ENCODE measurements around the gene FGFRL1.

Gene FGFRL1

DNA sequence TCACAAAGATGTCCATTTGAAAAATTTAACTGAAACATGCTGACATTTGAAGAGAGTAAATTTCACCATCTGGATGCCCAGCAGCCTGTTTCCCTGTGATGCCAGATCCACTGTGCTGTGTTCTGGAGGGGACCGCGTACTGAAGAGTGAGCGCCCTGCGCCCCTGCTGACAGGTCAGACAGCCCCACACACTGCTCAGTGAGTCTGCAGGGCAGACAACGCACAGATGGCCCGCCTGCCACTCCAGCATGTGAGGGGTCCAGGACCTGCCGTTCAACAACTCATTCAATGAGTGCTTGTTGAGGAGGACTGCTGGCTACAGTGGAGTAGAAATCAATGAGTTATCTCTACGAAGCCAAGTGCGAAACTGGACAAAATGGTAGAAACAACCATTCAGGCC lies 49.2 kb downstream of the FGFRL1 start:
- H3F3A ChIP-seq (ENCODE audit: control insufficient read depth, insufficient read depth), result no peaks in the 10 kb centered on the region
- peaks cover 13% of the 10 kb centered on the region; the same call in 1 of the 2 replicates for H3K27me3 ChIP-seq (ENCODE audit: control insufficient read depth, low read length)
- TF ChIP-seq EZH2phosphoT487 (IDR thresholded peaks at IDR 0.05; ENCODE audit: borderline replicate concordance, low read length) (no peak), CTCF (IDR thresholded peaks at IDR 0.05; ENCODE audit: low read depth, low read length, poor library complexity, severe bottlenecking) (no peak)
- no peak overlapping the region for H3K4me2 ChIP-seq (ENCODE audit: low read length)
- no peak overlapping the region for H3K27ac ChIP-seq (ENCODE audit: low read depth, low read length)
- peaks cover 12% of the 10 kb centered on the region for H3K4me1 ChIP-seq (ENCODE audit: control insufficient read depth, low read length)
- no peak overlapping the region for H3K4me3 ChIP-seq (ENCODE audit: low read length)
- H3K36me3 ChIP-seq (ENCODE audit: control insufficient read depth, low read length), result no peaks in the 10 kb centered on the region
- H4K20me1 ChIP-seq (ENCODE audit: control insufficient read depth, insufficient read depth, low read depth, low read length), result no peaks in the 10 kb centered on the region
- H3K9me3 ChIP-seq (ENCODE audit: control insufficient read depth, insufficient read depth, low read length), result no peaks in the 10 kb centered on the region
- no peaks in the 10 kb centered on the region for H3K79me2 ChIP-seq (ENCODE audit: control insufficient read depth, low read length)
- H3K9me2 ChIP-seq (replicated peaks; ENCODE audit: control insufficient read depth, low read length), result no peaks in the 10 kb centered on the region

GRCh38 chr4:1061056-1061700 lies 49.8 kb downstream of the FGFRL1 start:
- H3K4me2 ChIP-seq (ENCODE audit: low read length), result no peak overlapping the region
- peaks cover 13% of the 10 kb centered on the region; the same call in 1 of the 2 replicates for H3K27me3 ChIP-seq (ENCODE audit: control insufficient read depth, low read length)
- H3K9me2 ChIP-seq (replicated peaks; ENCODE audit: control insufficient read depth, low read length), result no peaks in the 10 kb centered on the region
- no peaks in the 10 kb centered on the region for H3K79me2 ChIP-seq (ENCODE audit: control insufficient read depth, low read length)
- no peak overlapping the region for H3K4me3 ChIP-seq (ENCODE audit: low read length)
- H3K27ac ChIP-seq (ENCODE audit: low read depth, low read length), result no peak overlapping the region
- no peaks in the 10 kb centered on the region for H3K9me3 ChIP-seq (ENCODE audit: control insufficient read depth, insufficient read depth, low read length)
- peaks cover 6% of the 10 kb centered on the region for H3K4me1 ChIP-seq (ENCODE audit: control insufficient read depth, low read length)
- TF ChIP-seq EZH2phosphoT487 (IDR thresholded peaks at IDR 0.05; ENCODE audit: borderline replicate concordance, low read length) (no peak), CTCF (IDR thresholded peaks at IDR 0.05; ENCODE audit: low read depth, low read length, poor library complexity, severe bottlenecking) (no peak)
- H3F3A ChIP-seq (ENCODE audit: control insufficient read depth, insufficient read depth), result no peaks in the 10 kb centered on the region
- no peaks in the 10 kb centered on the region for H4K20me1 ChIP-seq (ENCODE audit: control insufficient read depth, insufficient read depth, low read depth, low read length)
- no peaks in the 10 kb centered on the region for H3K36me3 ChIP-seq (ENCODE audit: control insufficient read depth, low read length)

DNA sequence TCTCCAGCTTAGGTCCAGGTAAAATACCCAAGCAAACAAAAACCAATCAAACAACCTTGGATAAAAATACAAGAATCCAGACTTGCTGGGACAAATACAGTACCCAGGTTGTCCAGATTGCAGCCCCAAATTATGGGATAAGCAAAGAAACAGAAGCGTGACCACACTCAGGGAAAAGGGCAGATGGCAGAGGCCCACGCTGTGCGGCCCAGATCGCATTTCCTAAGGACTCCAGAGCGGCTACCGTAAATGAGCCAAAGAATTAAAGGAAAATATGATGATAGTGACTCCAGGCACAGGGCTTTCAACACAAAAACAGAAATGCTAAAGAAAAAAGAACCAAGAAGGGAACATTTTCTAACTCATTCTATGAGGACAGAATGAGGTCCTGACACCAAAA lies 50.3 kb downstream of the FGFRL1 start:
- H4K20me1 ChIP-seq (ENCODE audit: control insufficient read depth, insufficient read depth, low read depth, low read length), result no peaks in the 10 kb centered on the region
- H3K4me1 ChIP-seq (ENCODE audit: control insufficient read depth, low read length), result peaks cover under 1% of the 10 kb centered on the region; the same call in 1 of the 2 replicates
- no peak overlapping the region for H3K4me2 ChIP-seq (ENCODE audit: low read length)
- H3K27me3 ChIP-seq (ENCODE audit: control insufficient read depth, low read length), result peaks cover 13% of the 10 kb centered on the region; the same call in 1 of the 2 replicates
- no peaks in the 10 kb centered on the region for H3K36me3 ChIP-seq (ENCODE audit: control insufficient read depth, low read length)
- no peaks in the 10 kb centered on the region for H3K9me2 ChIP-seq (replicated peaks; ENCODE audit: control insufficient read depth, low read length)
- H3K79me2 ChIP-seq (ENCODE audit: control insufficient read depth, low read length), result no peaks in the 10 kb centered on the region
- TF ChIP-seq CTCF (IDR thresholded peaks at IDR 0.05; ENCODE audit: low read depth, low read length, poor library complexity, severe bottlenecking) (no peak), EZH2phosphoT487 (IDR thresholded peaks at IDR 0.05; ENCODE audit: borderline replicate concordance, low read length) (no peak)
- no peaks in the 10 kb centered on the region for H3K9me3 ChIP-seq (ENCODE audit: control insufficient read depth, insufficient read depth, low read length)
- H3F3A ChIP-seq (ENCODE audit: control insufficient read depth, insufficient read depth), result no peaks in the 10 kb centered on the region
- no peak overlapping the region for H3K4me3 ChIP-seq (ENCODE audit: low read length)
- no peak overlapping the region for H3K27ac ChIP-seq (ENCODE audit: low read depth, low read length)
